ENCODE measurements around the gene BNIP2.
"Not testable (repeated sequence)": the region's sequence is repeated elsewhere in the genome, so short reads cannot be mapped to it uniquely, and the experiment has no call there.

The BNIP2 gene

GRCh38 chr15:59688423-59688781 is 718 bp downstream of the BNIP2 start:
- DNase-seq (ENCODE audit: low read depth) = peak; percentile 7

GRCh38 chr15:59687836-59688235 is 1.3 kb downstream of the BNIP2 start:
- DNase-seq (ENCODE audit: low read depth) = no peak

- no peak for DNase-seq (ENCODE audit: low read depth)
These were observed 2.7 kb downstream of the BNIP2 start for GRCh38 chr15:59686389-59686788.

GRCh38 chr15:59685737-59686297 is 3.3 kb downstream of the BNIP2 start:
- no peak for DNase-seq (ENCODE audit: low read depth)

GRCh38 chr15:59680870-59681269 is 8.2 kb downstream of the BNIP2 start:
- no peak for DNase-seq (ENCODE audit: low read depth)

- DNase-seq (ENCODE audit: low read depth) = no peak
These were observed 8.8 kb downstream of the BNIP2 start for GRCh38 chr15:59680346-59680745.

- no peak for DNase-seq (ENCODE audit: low read depth)
These were observed 10.5 kb downstream of the BNIP2 start for GRCh38 chr15:59678620-59679019.

GRCh38 chr15:59678172-59678571 is 10.9 kb downstream of the BNIP2 start:
- no peak for DNase-seq (ENCODE audit: low read depth)

GRCh38 chr15:59676565-59676964 is 12.6 kb downstream of the BNIP2 start:
- DNase-seq (ENCODE audit: low read depth) = no peak

- no peak for DNase-seq (ENCODE audit: low read depth)
These were observed 14.7 kb downstream of the BNIP2 start for GRCh38 chr15:59674361-59674877.

GRCh38 chr15:59668556-59668955 is 20.6 kb downstream of the BNIP2 start:
- no peak for DNase-seq (ENCODE audit: low read depth)

GRCh38 chr15:59662260-59662659 is 26.9 kb downstream of the BNIP2 start:
- no peak for DNase-seq (ENCODE audit: low read depth)

- DNase-seq (ENCODE audit: low read depth) = no peak
These were observed 29.8 kb downstream of the BNIP2 start for GRCh38 chr15:59659366-59659765.

GRCh38 chr15:59657635-59658125 is 31.4 kb downstream of the BNIP2 start:
- no peak for DNase-seq (ENCODE audit: low read depth)

GRCh38 chr15:59656897-59657634 is 32.1 kb downstream of the BNIP2 start, which contains the start of gene GTF2A2:
Gene GTF2A2, minus strand, starts transcription at chr15:59657515. Its CDS starts 5,238 bp downstream, at chr15:59652277.
- DNase-seq (ENCODE audit: low read depth) = peak; percentile 86

- no peak for DNase-seq (ENCODE audit: low read depth)
These were observed 35.1 kb downstream of the BNIP2 start for GRCh38 chr15:59654046-59654445.

GRCh38 chr15:59649603-59650002 is 39.5 kb downstream of the BNIP2 start:
- no peak for DNase-seq (ENCODE audit: low read depth)

- DNase-seq (ENCODE audit: low read depth) = no peak
These were observed 42.0 kb downstream of the BNIP2 start for GRCh38 chr15:59647085-59647484.

GRCh38 chr15:59646277-59646676 is 42.8 kb downstream of the BNIP2 start:
- no peak for DNase-seq (ENCODE audit: low read depth)

GRCh38 chr15:59645812-59646211 is 43.3 kb downstream of the BNIP2 start:
- not testable (repeated sequence) for DNase-seq (ENCODE audit: low read depth)

- DNase-seq (ENCODE audit: low read depth) = no peak
These were observed 44.4 kb downstream of the BNIP2 start for GRCh38 chr15:59644756-59645155.

GRCh38 chr15:59642351-59642750 is 46.8 kb downstream of the BNIP2 start:
- no peak for DNase-seq (ENCODE audit: low read depth)

- not testable (repeated sequence) for DNase-seq (ENCODE audit: low read depth)
These were observed 51.6 kb downstream of the BNIP2 start for GRCh38 chr15:59637507-59637906.
